ENCODE measurements around the gene GOLGA8B.
"Not testable (repeated sequence)": the region's sequence is repeated elsewhere in the genome, so short reads cannot be mapped to it uniquely, and the experiment has no call there.

GOLGA8B gene

DNA sequence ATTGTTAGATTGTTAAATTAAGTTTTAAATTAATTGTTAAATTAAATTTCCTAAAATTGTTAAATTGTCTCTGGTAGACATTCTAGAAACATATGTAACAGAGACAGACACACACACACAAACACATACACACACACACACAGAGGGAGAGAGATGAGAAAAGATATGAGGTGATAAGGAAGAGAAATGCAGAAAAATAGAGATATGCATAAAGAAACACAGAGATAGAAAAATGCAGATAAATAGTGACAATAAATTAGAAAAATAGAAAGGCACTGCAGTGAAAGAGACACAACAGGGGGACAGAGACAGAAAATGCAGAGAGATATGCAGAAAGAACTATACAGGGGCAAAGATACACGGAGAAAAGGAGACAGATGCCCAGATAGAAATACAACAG is 25.1 kb upstream of the GOLGA8B start:
- peaks cover 23% of the 10 kb centered on the region for H3K27me3 Mint-ChIP-seq
- H3K4me1 Mint-ChIP-seq = peaks cover 14% of the 10 kb centered on the region
- no peaks in the 10 kb centered on the region for H3K36me3 Mint-ChIP-seq (ENCODE audit: low read depth)
- no peaks in the 10 kb centered on the region for H3K9me3 Mint-ChIP-seq
- DNase-seq = no peak
- H3K27ac Mint-ChIP-seq = no peak overlapping the region
- H3K4me3 Mint-ChIP-seq = no peak overlapping the region
- ATAC-seq = no peak

GRCh38 chr15:34607832-34608231 is 24.4 kb upstream of the GOLGA8B start:
- DNase-seq (no peak), ATAC-seq (no peak)
- Mint-ChIP-seq H3K4me3 (no peak overlapping the region), H3K4me1 (peaks cover 14% of the 10 kb centered on the region), H3K27me3 (peaks cover 30% of the 10 kb centered on the region), H3K36me3 (ENCODE audit: low read depth) (no peaks in the 10 kb centered on the region), H3K27ac (no peak overlapping the region), H3K9me3 (no peaks in the 10 kb centered on the region)

DNA sequence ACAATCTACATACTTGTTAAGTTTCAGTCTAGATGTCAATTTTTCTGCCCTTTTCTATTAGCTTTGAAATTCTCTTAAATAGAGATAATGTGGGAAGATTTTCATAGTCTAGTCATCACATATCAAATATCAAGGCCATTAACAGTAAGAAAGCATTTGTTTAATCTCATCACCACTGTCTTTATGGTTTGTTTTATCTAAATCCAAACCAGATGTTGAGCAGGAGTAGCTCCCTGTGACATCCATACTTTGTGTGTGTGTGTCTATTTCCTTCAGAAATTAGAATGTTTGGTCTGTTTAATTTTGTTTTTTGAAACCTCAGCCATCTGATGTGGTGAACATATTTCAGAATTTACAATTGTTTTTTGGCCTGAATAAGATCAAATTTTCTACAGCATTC is 23.1 kb upstream of the GOLGA8B start:
- no peaks in the 10 kb centered on the region for H3K9me3 Mint-ChIP-seq
- ATAC-seq (no peak), DNase-seq (no peak)
- H3K4me3 Mint-ChIP-seq = no peak overlapping the region
- H3K27me3 Mint-ChIP-seq = peaks cover 36% of the 10 kb centered on the region
- H3K27ac Mint-ChIP-seq = no peak overlapping the region
- H3K4me1 Mint-ChIP-seq = peaks cover 14% of the 10 kb centered on the region
- H3K36me3 Mint-ChIP-seq (ENCODE audit: low read depth) = no peaks in the 10 kb centered on the region

- Mint-ChIP-seq H3K9me3 (no peaks in the 10 kb centered on the region), H3K4me3 (no peak overlapping the region), H3K4me1 (peaks cover 14% of the 10 kb centered on the region), H3K27ac (no peak overlapping the region), H3K27me3 (peaks cover 36% of the 10 kb centered on the region), H3K36me3 (ENCODE audit: low read depth) (no peaks in the 10 kb centered on the region)
- no peak for ATAC-seq
- DNase-seq = no peak
Observed at GRCh38 chr15:34606131-34606530, 22.7 kb upstream of the GOLGA8B start.

DNA sequence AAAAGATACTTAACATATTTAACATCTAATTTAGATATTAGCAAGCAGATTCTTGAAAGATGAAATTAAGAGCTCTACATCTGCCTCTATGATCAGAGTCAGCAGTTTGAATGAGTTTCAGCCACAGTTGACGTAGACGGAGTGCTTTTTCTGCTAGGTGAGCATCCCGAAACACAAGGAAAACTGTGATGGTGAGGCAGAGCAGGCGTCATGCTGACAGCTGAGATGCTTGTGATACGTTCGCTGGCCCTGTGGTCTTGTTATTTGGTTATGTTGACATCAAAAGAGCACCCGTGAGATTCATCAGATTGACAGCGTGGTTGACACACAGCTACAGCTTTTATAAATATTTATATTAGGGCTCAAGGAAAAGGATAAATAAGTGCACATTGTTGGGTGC is 19.6 kb upstream of the GOLGA8B start:
- no peak overlapping the region for H3K27ac Mint-ChIP-seq
- H3K27me3 Mint-ChIP-seq = peaks cover 47% of the 10 kb centered on the region
- no peaks in the 10 kb centered on the region for H3K4me1 Mint-ChIP-seq

DNA sequence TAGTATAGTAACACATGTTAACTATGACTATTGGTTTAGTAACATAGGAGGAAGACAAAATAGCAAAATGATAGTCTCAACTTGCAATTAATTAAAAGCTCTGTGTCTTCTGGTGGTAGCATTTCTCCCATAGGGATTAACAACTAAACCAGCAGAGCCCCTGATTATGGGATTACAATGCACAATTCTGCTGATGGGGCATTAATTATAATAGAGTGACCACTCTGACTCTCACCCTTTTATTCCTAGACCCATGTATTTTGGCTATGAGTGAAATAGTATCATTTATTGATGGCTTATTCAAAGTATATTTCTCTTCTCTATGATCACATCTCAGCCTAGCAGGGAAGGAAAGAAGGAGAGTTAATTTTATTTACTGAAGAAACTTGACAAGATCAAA is 17.5 kb upstream of the GOLGA8B start:
- Mint-ChIP-seq H3K27me3 (peaks cover 37% of the 10 kb centered on the region), H3K4me3 (no peak overlapping the region), H3K27ac (no peak overlapping the region), H3K9me3 (no peaks in the 10 kb centered on the region), H3K4me1 (no peaks in the 10 kb centered on the region), H3K36me3 (ENCODE audit: low read depth) (no peaks in the 10 kb centered on the region)
- no peak for DNase-seq
- ATAC-seq = no peak

More for the DNA sequence above, 19.6 kb upstream of the GOLGA8B start:
- no peaks in the 10 kb centered on the region for H3K36me3 Mint-ChIP-seq (ENCODE audit: low read depth)
- no peaks in the 10 kb centered on the region for H3K9me3 Mint-ChIP-seq
- ATAC-seq (no peak), DNase-seq (no peak)
- no peak overlapping the region for H3K4me3 Mint-ChIP-seq

- DNase-seq (no peak), ATAC-seq (no peak)
- peaks cover 32% of the 10 kb centered on the region for H3K27me3 Mint-ChIP-seq
- H3K4me3 Mint-ChIP-seq = no peak overlapping the region
- no peak overlapping the region for H3K27ac Mint-ChIP-seq
- H3K36me3 Mint-ChIP-seq (ENCODE audit: low read depth) = no peaks in the 10 kb centered on the region
- no peaks in the 10 kb centered on the region for H3K9me3 Mint-ChIP-seq
- H3K4me1 Mint-ChIP-seq = no peaks in the 10 kb centered on the region
Observed at GRCh38 chr15:34598799-34599585, 15.5 kb upstream of the GOLGA8B start.

DNA sequence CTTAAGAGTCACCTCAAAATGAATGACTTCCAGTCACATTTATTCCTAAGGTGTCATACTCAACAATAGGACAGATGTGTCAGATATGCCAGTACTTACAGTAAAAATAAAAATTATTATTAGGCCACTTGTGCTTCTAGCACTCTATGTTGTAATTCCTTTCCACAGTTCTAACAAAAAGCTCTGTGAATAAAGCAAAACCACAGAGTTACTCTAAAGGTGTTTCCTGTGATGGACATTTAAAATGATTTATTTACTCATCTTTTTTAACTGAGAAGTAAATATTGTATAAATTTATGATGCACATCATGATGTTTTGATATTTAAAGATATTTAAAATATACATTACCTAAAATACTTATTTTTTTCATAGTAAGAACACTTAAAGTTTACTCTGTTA is 13.9 kb upstream of the GOLGA8B start:
- no peak for ATAC-seq
- Mint-ChIP-seq H3K4me3 (no peak overlapping the region), H3K27ac (no peak overlapping the region), H3K4me1 (no peaks in the 10 kb centered on the region), H3K9me3 (no peaks in the 10 kb centered on the region), H3K27me3 (peaks cover 24% of the 10 kb centered on the region), H3K36me3 (ENCODE audit: low read depth) (no peaks in the 10 kb centered on the region)
- no peak for DNase-seq

GRCh38 chr15:34594361-34594760 is 10.9 kb upstream of the GOLGA8B start:
- ATAC-seq (no peak), DNase-seq (no peak)
- H3K4me3 Mint-ChIP-seq = no peak overlapping the region
- H3K9me3 Mint-ChIP-seq = no peaks in the 10 kb centered on the region
- H3K36me3 Mint-ChIP-seq (ENCODE audit: low read depth) = no peaks in the 10 kb centered on the region
- H3K4me1 Mint-ChIP-seq = no peaks in the 10 kb centered on the region
- H3K27ac Mint-ChIP-seq = no peak overlapping the region
- H3K27me3 Mint-ChIP-seq = peaks cover 17% of the 10 kb centered on the region

DNA sequence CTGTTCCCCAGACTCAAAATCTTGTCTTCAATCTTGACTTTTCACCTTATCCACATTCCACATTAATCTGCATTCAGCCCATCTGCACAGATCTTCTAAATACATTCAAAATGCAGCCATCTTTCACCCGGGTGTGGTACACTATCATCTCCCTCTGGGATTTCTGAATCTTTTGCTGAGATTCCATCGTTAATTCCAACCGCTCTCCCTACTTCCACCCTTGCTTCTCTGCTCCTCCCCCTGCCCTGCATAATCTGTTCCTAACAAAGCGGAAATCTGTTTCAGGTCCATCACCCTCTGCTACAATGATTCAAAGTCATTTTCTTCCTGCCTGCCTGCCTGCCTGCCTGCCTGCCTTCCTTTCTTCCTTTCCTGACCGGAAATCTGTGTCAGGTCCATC is 7.9 kb upstream of the GOLGA8B start:
- H3K4me3 Mint-ChIP-seq = no peak overlapping the region
- ATAC-seq (no peak), DNase-seq (no peak)
- H3K27ac Mint-ChIP-seq = no peak overlapping the region
- peaks cover 17% of the 10 kb centered on the region for H3K27me3 Mint-ChIP-seq
- peaks cover 10% of the 10 kb centered on the region for H3K4me1 Mint-ChIP-seq
- H3K36me3 Mint-ChIP-seq (ENCODE audit: low read depth) = no peaks in the 10 kb centered on the region
- no peaks in the 10 kb centered on the region for H3K9me3 Mint-ChIP-seq

- peak; percentile 46 for DNase-seq
- H3K36me3 Mint-ChIP-seq (ENCODE audit: low read depth) = no peaks in the 10 kb centered on the region
- H3K27me3 Mint-ChIP-seq = peaks cover 25% of the 10 kb centered on the region
- peaks cover 30% of the 10 kb centered on the region for H3K4me1 Mint-ChIP-seq
- peak overlapping the region; percentile 67 for H3K27ac Mint-ChIP-seq
- H3K9me3 Mint-ChIP-seq = no peaks in the 10 kb centered on the region
- H3K4me3 Mint-ChIP-seq = peak overlapping the region; percentile 78
- peak; percentile 56 for ATAC-seq
Observed at GRCh38 chr15:34588046-34588674, 4.7 kb upstream of the GOLGA8B start.

- Mint-ChIP-seq H3K4me1 (peaks cover 45% of the 10 kb centered on the region), H3K27me3 (peaks cover 18% of the 10 kb centered on the region)
- not testable (repeated sequence) for ATAC-seq; H3K27ac Mint-ChIP-seq; DNase-seq; H3K36me3 Mint-ChIP-seq (ENCODE audit: low read depth); H3K9me3 Mint-ChIP-seq; H3K4me3 Mint-ChIP-seq
Observed at GRCh38 chr15:34585966-34586365, 2.5 kb upstream of the GOLGA8B start.

DNA sequence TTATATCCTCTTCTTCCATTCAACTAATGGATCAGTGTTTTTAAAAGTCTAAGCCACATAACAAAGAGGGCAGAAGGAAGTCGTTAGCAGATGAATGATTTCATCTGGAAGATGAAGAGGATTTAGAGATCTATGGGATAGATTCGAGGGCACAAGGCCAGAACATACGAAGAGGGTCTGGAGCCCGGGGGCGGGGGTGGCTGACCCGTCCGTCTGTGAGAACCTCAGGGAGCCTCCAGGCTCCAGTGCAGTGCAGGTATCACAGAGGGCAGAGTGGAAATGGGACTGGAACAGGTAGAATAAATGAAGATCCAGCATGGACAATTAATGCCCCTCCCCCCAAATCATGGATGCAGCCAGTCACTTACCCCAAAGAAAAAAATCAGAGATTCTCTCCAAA is 1.5 kb upstream of the GOLGA8B start:
- ATAC-seq (no peak), DNase-seq (no peak)
- no peak overlapping the region for H3K27ac Mint-ChIP-seq
- H3K27me3 Mint-ChIP-seq = peaks cover 18% of the 10 kb centered on the region
- H3K9me3 Mint-ChIP-seq = no peaks in the 10 kb centered on the region
- peaks cover 11% of the 10 kb centered on the region for H3K36me3 Mint-ChIP-seq (ENCODE audit: low read depth)
- H3K4me1 Mint-ChIP-seq = peaks cover 50% of the 10 kb centered on the region
- peak overlapping the region; percentile 82 for H3K4me3 Mint-ChIP-seq

DNA sequence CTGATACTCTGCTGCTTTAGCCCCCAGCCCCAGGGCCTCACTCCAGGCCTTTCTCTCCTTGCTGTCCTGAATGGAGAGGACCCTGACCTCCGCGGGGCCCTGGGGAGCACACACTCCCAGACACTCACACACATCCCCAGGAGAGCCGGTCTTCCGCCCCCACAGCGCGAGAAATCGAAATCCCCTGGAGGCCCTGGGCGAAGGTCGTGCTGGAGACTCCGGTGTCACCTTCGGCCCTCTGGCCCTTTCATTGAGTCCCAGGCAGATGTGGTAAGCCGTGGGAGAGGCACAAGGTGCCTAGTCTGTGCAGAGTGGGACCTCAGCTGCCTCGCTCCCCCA is 848 bp upstream of the GOLGA8B start:
- peaks cover 13% of the 10 kb centered on the region for H3K27me3 Mint-ChIP-seq
- no peak for ATAC-seq
- H3K27ac Mint-ChIP-seq = peak overlapping the region; percentile 71

More for the DNA sequence above, 848 bp upstream of the GOLGA8B start:
- DNase-seq = peak; percentile 21
- H3K4me3 Mint-ChIP-seq = peak overlapping the region; percentile 82
- H3K36me3 Mint-ChIP-seq (ENCODE audit: low read depth) = peaks cover 11% of the 10 kb centered on the region
- H3K9me3 Mint-ChIP-seq = no peaks in the 10 kb centered on the region
- H3K4me1 Mint-ChIP-seq = peaks cover 56% of the 10 kb centered on the region

Measured in activated naive CD8-positive, alpha-beta T cell treated with anti-CD3 and anti-CD28 coated beads, Interleukin-2, amount 50 U/mL, for 24 hours (primary cell).